DMS79 (cell line): ENCODE data around the gene ZNF568.
A peak's percentile ranks its signal among the peaks of the same experiment; 100 is the strongest.

ENCODE experiments used
- DNase-seq: peaks from one replicate; lab custom pipeline; 2025; lab: John Stamatoyannopoulos, UW

ZNF568 gene

DNA sequence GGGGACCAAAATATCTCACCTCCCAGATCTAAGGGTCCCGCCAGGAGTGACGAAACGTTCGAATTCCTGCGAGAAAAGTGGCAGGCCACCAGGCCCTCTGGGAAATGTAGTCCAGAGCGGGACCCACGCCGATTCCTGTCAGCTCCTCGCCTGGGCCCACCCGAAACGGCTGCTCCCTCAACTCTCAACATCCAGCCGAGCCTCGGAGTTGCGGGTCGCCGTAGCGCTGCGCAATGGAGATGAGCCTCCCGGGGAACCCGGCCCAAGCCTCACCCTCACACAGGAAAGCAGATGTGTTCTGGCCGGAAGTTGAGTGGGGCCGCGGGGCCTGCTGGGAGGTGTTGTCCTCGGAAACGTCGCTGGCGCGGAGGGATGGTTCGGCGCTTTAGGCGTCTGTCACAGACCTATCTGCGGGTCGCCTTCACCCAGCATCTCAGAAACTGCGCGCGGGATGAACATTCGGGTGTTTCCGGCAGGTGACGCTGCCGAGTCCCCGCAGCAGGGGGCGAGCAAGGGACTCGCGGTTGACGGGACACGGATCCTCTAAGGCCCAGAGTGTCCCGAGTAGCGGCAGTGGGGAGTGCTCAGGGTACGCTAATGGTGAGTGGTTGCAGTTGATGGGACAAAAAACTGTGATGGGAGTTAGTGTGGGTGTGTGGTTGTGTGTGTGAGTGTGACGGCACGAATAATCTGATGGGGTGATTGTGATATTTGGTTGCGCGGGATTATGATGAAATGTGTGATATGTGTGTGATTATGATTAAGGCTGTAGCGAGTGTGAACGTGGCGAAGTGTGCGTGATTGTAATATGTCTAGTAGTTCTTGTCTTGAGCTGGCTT lies at the start of gene ZNF568, which contains the start of gene ZNF829:
TSS of gene ZNF568 (plus strand) at position 341 of the 839 bp plus-strand sequence. CDS start 6,439 bp downstream, outside the sequence.
TSS of gene ZNF829 (minus strand) at position 300 of the 839 bp plus-strand sequence. CDS start 1,124 bp downstream, outside the sequence.
- DNase-seq = peak; percentile 81

GRCh38 chr19:36876993-36877938 lies 38.9 kb upstream of the ZNF568 start:
- DNase-seq = no peak

DNA sequence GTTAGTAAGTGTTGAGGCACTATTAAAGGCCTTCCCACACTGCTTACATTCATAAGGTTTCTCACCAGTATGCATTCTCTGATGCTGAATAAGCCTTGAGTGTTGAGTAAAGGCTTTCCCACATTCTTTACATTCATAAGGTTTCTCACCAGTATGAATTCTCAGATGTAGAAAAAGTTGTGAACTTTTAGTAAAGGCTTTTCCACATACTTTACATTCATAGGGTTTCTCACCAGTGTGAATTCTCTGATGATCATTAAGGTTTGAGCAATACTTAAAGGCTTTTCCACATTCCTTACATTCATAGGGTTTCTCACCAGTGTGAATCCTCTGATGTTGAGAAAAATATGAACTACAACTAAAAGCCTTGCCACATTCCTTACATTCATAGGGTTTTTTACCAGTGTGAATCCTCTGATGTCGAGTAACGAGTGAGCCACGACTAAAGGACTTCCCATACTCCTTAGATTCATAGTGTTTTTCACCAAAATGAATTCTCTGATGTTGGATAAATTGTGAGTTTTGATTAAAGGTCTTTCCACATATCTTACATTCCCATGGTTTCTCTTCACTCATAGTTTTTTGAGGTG lies 24.3 kb upstream of the ZNF568 start:
- no peak for DNase-seq

- no peak for DNase-seq
Measured at GRCh38 chr19:36894849-36895383, 21.2 kb upstream of the ZNF568 start.

GRCh38 chr19:36898422-36898821 lies 17.7 kb upstream of the ZNF568 start:
- DNase-seq = no peak

DNA sequence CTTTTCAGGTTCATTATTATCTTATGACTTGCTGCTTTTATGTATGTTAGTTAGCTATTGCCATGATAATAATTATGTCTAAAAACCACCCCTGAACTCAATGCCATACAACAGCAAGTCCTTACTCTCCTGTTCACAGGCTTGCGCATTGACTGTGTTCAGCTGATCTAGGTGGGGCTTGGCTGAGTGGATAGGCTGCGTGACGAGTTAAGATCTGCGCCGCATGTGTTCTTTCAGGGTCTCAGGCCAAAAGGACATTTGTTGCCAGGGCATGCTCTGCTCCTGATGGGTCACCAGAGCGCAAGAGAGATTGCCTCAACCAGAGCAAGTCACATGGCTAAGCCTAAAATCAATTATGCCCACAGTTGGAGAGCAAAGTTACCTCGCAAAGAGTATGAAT lies 859 bp downstream of the ZNF568 start:
- no peak for DNase-seq

DNA sequence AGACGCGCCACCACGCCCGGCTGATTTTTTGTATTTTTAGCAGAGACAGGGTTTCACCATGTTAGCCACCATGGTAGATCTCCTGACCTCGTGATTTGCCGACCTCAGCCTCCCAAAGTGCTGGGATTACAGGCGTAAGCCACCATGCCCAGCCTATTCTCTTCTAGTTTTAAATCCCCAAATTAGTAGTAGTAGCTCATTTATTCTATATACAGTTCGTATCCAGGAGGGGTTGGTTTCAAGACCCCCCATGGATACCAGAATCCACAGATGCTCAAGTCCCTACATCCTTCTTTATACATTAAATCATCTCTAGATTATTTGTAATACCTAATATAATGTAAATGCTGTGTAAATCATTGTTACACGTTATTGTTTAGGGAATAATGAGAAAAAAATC lies 2.0 kb downstream of the ZNF568 start:
- no peak for DNase-seq

DNA sequence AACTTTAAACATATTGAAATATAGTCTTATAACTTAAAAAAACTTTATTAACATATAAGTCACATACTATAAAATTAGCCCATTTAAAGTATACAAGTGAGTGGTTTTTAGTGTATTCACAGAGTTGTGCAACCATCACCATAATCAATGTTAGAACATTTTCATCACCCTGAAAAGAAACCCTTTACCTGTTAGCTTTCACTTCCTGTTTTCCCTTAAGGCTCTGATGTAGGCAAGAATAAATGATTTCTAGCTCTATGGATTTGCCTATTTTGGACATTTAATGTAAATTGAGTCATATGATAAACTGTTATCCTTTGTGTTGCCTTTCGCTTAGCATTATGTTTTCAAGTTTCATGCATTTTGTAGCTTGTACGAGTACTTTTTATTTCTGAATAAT lies 15.6 kb downstream of the ZNF568 start:
- DNase-seq = no peak

DNA sequence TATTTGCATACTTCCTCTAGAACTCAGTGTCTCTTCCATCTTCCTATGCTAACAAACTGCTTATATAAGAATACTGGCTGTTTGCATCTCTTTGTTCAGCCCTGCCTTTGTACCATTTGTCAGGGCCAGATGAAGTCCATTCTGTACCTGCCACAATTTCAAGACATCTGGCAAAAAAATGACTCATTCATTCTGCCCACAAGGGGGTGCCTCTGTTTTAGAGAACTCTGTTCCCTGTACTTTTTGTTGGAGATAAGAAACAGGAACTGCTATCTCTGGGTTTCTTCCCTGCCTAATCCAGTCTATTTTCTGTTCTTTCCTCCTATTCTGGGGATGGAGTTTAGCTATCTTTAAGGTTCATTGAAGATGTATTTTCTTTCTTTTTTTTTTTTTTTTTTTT lies 23.0 kb downstream of the ZNF568 start:
- no peak for DNase-seq

- DNase-seq = no peak
Measured at GRCh38 chr19:36950335-36951119, 34.4 kb downstream of the ZNF568 start.

DNA sequence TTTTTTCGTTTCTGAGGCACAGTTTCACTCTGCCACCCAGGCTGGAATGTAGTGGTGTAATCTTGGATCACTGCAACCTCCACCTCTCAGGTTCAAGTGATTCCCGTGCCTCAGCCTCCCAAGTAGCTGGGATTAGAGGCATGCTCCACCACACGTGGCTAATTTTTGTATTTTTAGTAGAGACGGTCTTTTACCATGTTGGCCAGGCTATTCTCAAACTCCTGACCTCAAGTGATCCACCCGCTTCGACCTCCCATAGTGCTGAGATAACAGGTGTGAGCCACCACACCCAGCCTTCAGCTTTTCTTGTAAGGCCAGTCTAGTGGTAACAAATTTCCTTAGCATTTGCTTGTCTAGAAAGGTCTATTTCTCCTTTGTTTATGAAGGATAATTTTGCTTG lies 46.2 kb downstream of the ZNF568 start:
- DNase-seq = no peak

DNA sequence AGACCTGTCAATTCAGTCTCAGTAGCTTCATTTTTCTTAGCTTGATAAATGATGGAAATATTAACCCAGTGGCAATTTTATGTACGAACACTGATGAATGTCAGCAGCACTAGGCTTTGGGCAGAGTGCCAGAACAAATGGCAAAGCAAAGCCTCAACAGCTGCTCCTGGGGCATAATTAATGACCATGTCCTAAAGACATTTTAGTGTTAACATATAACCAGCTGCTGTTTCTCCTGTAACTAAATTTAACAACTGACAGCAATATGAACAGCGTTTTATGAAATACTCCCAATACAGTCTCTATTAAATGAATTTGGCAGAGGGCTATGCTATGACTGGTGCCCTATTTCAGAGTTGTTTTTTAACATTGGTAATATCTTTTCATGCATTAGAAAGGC lies 47.1 kb downstream of the ZNF568 start:
- DNase-seq = peak; percentile 52

- no peak for DNase-seq
Measured at GRCh38 chr19:36972571-36972970, 56.4 kb downstream of the ZNF568 start.

GRCh38 chr19:36973021-36973843 lies 57.1 kb downstream of the ZNF568 start:
- DNase-seq = peak; percentile 65

DNA sequence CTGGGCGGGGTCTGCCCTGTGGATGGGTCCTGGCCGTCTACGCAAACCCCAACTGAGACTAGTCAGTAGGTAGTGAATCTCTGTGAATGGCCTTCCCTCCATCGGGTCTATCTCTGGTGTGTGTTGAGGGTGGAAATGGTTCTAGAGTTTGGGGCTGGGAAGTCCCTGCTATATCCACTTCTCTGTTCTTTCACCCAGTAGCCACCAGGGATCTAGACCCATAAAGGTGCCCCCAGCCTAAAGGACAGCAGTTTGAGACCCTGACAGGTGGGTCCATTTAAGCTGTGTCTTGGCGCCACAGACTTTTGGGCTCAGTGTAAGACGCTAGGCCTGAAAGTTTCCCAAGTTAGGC lies 57.7 kb downstream of the ZNF568 start:
- DNase-seq = no peak

GRCh38 chr19:36986131-36986530 lies 70.0 kb downstream of the ZNF568 start:
- no peak for DNase-seq

DNA sequence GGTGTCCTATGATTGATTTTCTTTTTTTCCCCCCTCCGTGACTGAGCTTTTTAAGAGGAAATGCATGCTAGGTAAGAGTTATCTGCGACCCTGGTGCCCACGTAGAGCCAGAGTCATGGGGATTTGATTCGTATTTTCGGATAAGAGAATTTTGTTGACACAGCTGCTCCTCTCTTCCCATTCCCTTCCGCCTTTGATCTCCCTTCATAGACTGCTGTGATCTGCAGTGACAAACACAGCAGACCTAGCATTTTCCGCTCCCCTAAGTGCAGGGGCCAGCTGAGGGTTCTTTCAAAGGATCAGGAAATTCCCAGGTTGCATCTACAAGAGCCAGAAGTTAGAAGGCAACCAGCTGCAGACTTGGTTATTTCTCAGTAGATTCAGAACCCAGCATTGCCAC lies 70.5 kb downstream of the ZNF568 start:
- DNase-seq = no peak

DNA sequence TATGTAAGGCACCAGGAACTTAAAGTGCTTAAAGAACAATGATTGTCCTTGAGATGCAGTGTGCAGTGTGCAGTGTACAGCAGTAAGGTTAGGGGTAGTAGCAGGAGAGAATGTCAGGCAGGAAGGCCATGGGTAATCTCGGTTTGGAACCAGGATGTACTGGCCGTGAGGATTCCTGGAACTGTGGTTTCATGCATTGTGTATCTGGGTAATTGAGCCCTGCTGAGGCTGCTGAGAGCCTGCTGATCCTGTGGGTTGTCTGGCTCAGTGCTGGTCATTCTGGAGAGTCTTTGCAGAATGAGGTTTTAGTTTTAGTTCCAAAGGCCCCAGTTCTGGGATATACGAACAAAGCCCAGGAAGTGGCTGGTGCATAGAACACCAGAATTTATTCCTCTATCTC lies 71.0 kb downstream of the ZNF568 start:
- no peak for DNase-seq

- DNase-seq = no peak
Measured at GRCh38 chr19:36997152-36997842, 81.2 kb downstream of the ZNF568 start.

- no peak for DNase-seq
Measured at GRCh38 chr19:36997843-36998235, 81.7 kb downstream of the ZNF568 start.
